GM18502 (cell line): ENCODE results near the gene ERLEC1.
"Not testable (repeated sequence)": the region's sequence is repeated elsewhere in the genome, so short reads cannot be mapped to it uniquely, and the experiment has no call there.

Experiments used
- ATAC-seq: cut with Tn5 transposase; IDR thresholded peaks from one replicate; pipeline ENCODE4 v1.9.1; 2021; ENCODE audit warnings: mild to moderate bottlenecking; ENCODE audit not compliant: unreplicated experiment, poor library complexity

Gene ERLEC1

GRCh38 chr2:53827398-53828175 is 40.7 kb downstream of the ERLEC1 start:
- no peak for ATAC-seq

- no peak for ATAC-seq
Measured at GRCh38 chr2:53828331-53828730, 41.5 kb downstream of the ERLEC1 start.

DNA sequence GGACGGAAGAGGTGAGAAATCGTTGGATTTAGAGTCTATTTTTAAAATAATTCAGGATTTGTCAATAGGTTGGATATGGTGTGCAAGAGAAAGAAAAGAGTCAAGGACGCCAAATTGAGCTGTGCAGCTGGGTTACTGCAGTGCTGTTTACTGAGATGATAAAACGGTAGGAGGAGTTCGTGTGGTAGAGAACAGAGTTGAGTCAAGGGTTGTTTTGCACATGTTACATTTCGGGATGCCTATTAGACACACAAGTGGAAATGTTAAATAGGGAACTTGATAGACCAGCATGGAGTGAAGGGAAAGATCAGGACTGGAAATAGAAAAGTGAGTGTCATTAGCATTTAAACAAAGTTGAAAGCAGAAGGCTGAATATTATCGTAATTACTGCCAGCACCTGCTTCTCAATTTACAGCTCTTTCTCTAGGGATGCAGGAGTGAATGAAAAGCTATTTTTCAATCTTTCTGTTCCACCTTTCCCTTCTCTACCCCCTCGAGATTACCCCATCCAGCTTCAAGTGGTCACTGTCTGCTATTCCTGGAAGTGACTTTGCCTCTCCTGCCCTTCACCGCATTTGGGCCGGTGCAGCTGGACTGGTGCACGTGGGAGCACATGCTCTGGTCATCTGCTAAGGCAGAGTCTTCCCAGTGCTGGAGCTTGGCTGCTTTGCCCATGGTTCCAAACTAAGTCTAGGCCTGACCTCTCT is 42.6 kb downstream of the ERLEC1 start:
- no peak for ATAC-seq

DNA sequence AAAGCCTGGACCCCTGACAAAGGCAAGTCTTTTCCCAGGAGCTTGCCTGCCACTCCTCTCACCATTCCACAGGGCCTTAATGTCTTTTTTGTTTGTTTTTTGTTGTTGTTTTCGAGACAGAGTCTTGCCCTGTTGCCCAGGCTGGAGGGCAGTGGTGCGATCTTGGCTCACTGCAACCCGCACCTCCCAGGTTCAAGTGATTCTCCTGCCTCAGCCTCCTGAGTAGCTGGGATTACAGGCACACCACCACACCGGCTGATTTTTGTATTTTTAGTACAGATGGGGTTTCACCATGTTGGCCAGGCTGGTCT is 43.1 kb downstream of the ERLEC1 start:
- ATAC-seq, result not testable (repeated sequence)

GRCh38 chr2:53840580-53840979 is 53.7 kb downstream of the ERLEC1 start:
- no peak for ATAC-seq

DNA sequence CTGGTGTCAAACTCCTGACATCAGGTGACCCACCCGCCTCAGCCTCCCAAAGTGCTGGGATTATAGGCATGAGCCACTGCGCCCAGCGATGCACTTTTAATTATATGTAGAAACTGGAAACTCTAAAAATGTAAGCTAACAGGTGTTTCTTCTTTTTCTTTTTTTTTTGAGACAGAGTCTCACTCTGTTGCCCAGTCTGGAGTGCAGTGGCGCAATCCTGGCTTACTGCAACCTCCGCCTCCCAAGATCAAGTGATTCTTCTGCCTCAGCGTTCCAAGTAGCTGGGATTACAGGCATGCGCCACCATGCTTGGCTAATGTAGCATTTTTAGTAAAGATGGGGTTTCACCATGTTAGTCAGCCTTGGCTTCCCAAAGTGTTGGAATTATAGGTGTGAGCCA is 54.8 kb downstream of the ERLEC1 start:
- ATAC-seq, result not testable (repeated sequence)

GRCh38 chr2:53842891-53843290 is 56.0 kb downstream of the ERLEC1 start:
- no peak for ATAC-seq

DNA sequence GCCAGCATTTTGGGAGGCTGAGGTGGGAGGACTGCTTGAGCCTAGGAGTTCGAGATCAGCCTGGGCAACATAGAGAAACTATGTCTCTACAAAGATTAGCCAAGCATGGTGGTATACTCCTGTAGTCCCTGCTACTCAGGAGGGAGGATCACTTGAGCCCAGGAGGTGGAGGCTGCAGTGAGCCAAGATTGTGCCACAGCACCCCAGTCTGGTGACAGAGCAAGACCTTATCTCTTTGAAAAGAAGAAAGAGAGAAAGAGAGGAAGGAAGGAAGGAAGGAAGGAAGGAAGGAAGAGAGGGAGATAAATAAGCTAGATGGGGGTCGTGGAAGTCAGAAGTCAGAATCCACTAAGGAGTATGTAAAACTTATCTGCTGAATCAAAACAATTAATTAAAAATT is 56.8 kb downstream of the ERLEC1 start:
- ATAC-seq, result no peak

GRCh38 chr2:53848062-53848461 is 61.2 kb downstream of the ERLEC1 start:
- ATAC-seq, result no peak

DNA sequence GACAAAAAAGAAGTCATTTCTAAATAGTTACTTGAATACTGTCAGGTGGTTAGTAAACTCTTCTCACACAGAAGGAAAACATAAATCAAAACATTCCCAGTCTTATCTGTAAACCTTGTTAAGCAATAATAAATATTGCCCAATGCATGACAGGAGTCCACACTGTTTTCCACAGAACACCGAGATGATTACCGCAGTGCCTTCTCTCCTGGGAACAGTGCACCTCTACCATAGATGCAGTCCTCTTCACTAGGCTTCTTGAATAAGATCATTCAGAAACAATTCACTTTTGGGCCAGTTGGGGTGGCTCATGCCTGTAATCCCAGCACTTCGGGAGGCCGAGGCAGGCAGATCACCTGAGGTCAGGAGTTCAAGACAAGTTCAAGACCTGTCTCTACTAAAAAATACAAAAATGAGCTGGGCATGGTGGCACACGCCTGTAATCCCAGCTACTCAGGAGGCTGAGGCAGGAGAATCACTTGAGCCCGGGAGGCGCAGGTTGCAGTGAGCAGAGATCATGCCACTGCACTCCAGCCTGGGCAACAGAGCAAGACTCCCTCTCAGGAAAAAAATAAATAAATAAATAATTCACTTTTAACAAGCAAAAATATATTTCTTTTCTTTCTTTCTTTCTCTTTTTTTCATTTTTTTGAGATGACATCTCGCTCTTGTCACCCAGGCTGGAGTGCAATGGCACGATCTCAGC is 64.4 kb downstream of the ERLEC1 start:
- not testable (repeated sequence) for ATAC-seq

DNA sequence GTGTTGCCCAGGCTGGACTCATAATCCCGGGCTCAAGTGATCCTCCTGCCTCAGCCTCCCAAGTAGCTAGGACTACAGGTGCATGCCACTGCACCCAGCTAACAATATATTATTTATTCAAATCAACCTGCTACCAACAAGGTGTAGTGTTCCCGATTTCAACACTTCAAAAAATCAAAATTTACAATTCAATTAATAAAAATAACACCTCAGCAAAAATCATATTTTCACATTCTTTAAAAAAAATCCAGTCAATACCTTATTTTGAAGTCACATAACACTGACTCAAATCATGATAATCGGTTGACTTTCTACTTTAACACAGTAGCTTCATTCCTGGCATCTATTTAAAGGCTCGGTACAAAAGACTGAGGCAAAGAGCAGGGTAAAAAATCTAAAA is 65.7 kb downstream of the ERLEC1 start:
- no peak for ATAC-seq

DNA sequence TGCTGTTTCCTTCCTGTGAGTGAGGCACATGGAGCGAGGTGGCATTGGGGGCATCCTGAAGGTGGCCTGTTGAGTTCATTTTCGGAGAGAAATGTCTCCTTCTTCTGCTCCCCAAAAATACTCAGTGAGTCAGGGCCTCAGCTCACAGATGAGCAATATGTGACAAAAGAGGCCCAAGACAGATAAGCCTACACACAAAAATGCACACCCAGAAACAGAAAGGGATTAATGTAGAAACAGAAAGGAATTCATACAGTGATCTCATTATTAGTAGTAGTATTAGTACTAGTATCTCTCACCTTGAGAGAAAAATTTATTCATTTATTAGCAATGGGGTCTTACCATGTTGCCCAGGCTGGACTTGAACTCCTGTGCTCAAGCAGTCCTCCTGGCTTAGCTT is 67.8 kb downstream of the ERLEC1 start:
- no peak for ATAC-seq

GRCh38 chr2:53856272-53856671 is 69.4 kb downstream of the ERLEC1 start:
- ATAC-seq, result no peak

- no peak for ATAC-seq
Measured at GRCh38 chr2:53859206-53860181, 72.7 kb downstream of the ERLEC1 start, which contains the start of gene GPR75. Gene GPR75 (minus strand): TSS chr2:53859967. CDS start chr2:53854756, 5,211 bp downstream.

GRCh38 chr2:53861824-53862223 is 75.0 kb downstream of the ERLEC1 start:
- ATAC-seq, result no peak

GRCh38 chr2:53863538-53864227 is 76.8 kb downstream of the ERLEC1 start:
- ATAC-seq, result no peak

DNA sequence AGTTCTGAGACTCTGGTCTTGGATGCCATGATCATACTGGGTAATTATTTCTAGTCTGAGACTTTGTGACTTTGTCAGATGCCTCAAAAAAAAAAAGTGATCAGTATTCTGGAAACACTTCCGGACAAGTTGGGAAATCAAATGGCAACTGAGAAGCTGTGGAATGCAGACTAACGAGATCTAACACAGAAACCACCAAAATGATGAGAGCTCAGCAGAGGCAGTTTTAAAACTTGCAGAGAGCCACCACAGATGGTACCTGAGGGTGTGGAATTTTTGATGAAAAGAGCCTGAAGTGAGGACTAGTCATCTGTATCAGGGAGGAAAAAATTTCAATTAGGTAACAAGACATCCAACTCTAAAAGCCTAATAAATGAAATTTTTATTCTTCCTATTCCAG is 78.4 kb downstream of the ERLEC1 start:
- ATAC-seq, result no peak

GRCh38 chr2:53865962-53866361 is 79.1 kb downstream of the ERLEC1 start:
- ATAC-seq, result no peak

GRCh38 chr2:53867169-53867568 is 80.3 kb downstream of the ERLEC1 start:
- ATAC-seq, result no peak

- no peak for ATAC-seq
Measured at GRCh38 chr2:53867773-53868172, 80.9 kb downstream of the ERLEC1 start.
